Loucy (cell line): ENCODE results near the gene KLF13.

Source experiments
- H2AFZ ChIP-seq: fragments of 200-600 bp; sonication (generic); 2 replicates; pipeline ENCODE4 v1.6.0; 2016; ENCODE audit warnings: antibody characterized with exemption, mild to moderate bottlenecking, low read length, moderate library complexity
- H3F3A ChIP-seq: fragments of 200-600 bp; 2 replicates; pipeline ENCODE4 v1.6.0; 2016; ENCODE audit warnings: antibody characterized with exemption, low read depth, mild to moderate bottlenecking
- H3K27me3 ChIP-seq: fragments of 200-600 bp; sonication (generic); 2 replicates; pipeline ENCODE4 v1.6.1; 2014; ENCODE audit warnings: low read length, mild to moderate bottlenecking; ENCODE audit not compliant: insufficient read depth, poor library complexity, severe bottlenecking
- H3K36me3 ChIP-seq: fragments of 200-600 bp; sonication (generic); 2 replicates; pipeline ENCODE4 v1.6.1; 2016; ENCODE audit warnings: low read length; ENCODE audit not compliant: insufficient read depth
- H3K4me1 ChIP-seq: fragments of 200-600 bp; sonication (generic); 2 replicates; pipeline ENCODE4 v1.5.1; 2014; ENCODE audit warnings: low read length, mild to moderate bottlenecking; ENCODE audit not compliant: insufficient read depth, poor library complexity, severe bottlenecking
- H3K4me2 ChIP-seq: fragments of 200-600 bp; sonication (generic); 2 replicates; pipeline ENCODE4 v1.6.0; 2014; ENCODE audit warnings: antibody characterized with exemption, low read length, low read depth, mild to moderate bottlenecking; ENCODE audit not compliant: poor library complexity, severe bottlenecking
- H3K4me3 ChIP-seq: fragments of 200-600 bp; sonication (generic); 2 replicates; pipeline ENCODE4 v1.5.1; 2014; ENCODE audit warnings: low read length, mild to moderate bottlenecking, mixed read lengths; ENCODE audit not compliant: poor library complexity, severe bottlenecking
- H3K79me2 ChIP-seq: fragments of 200-600 bp; sonication (generic); 2 replicates; pipeline ENCODE4 v1.6.1; 2014; ENCODE audit warnings: low read length; ENCODE audit not compliant: insufficient read depth
- H3K9ac ChIP-seq: fragments of 200-600 bp; sonication (generic); 2 replicates; pipeline ENCODE4 v1.6.0; 2014; ENCODE audit warnings: mild to moderate bottlenecking, low read depth, low read length, moderate library complexity; ENCODE audit not compliant: poor library complexity, severe bottlenecking
- H3K9me2 ChIP-seq: fragments of 200-600 bp; sonication (generic); replicated peaks from 2 replicates; pipeline ENCODE4 v1.6.1; 2016; ENCODE audit warnings: low read depth, low read length, mixed read lengths
- H3K9me3 ChIP-seq: fragments of 200-600 bp; sonication (generic); 2 replicates; pipeline ENCODE4 v1.6.1; 2014; ENCODE audit warnings: mild to moderate bottlenecking, antibody characterized with exemption, low read length, low read depth; ENCODE audit not compliant: insufficient read depth
- H4K20me1 ChIP-seq: fragments of 200-600 bp; sonication (generic); 2 replicates; pipeline ENCODE4 v1.6.0; 2014; ENCODE audit warnings: antibody characterized with exemption, low read length, mild to moderate bottlenecking; ENCODE audit not compliant: insufficient read depth, poor library complexity, severe bottlenecking
- EZH2phosphoT487 ChIP-seq: fragments of 200-600 bp; IDR thresholded peaks from 2 replicates; pipeline ENCODE4 v1.6.1; 2018; ENCODE audit warnings: antibody characterized with exemption, mild to moderate bottlenecking, moderate library complexity, borderline replicate concordance
- TF ChIP-seq, protein P1 (sequence below): fragments of 200-600 bp; sonication (generic); conservative IDR thresholded peaks from 2 replicates; pipeline ENCODE4 v1.5.1; 2014; ENCODE audit warnings: mild to moderate bottlenecking, antibody characterized with exemption, low read length

KLF13 gene

GRCh38 chr15:31338879-31339557 lies 12.4 kb downstream of the KLF13 start:
- no peak for TF ChIP-seq EZH2phosphoT487
- TF ChIP-seq, protein P1, sequence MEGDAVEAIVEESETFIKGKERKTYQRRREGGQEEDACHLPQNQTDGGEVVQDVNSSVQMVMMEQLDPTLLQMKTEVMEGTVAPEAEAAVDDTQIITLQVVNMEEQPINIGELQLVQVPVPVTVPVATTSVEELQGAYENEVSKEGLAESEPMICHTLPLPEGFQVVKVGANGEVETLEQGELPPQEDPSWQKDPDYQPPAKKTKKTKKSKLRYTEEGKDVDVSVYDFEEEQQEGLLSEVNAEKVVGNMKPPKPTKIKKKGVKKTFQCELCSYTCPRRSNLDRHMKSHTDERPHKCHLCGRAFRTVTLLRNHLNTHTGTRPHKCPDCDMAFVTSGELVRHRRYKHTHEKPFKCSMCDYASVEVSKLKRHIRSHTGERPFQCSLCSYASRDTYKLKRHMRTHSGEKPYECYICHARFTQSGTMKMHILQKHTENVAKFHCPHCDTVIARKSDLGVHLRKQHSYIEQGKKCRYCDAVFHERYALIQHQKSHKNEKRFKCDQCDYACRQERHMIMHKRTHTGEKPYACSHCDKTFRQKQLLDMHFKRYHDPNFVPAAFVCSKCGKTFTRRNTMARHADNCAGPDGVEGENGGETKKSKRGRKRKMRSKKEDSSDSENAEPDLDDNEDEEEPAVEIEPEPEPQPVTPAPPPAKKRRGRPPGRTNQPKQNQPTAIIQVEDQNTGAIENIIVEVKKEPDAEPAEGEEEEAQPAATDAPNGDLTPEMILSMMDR = no peak
- Histone ChIP-seq H3K4me1 (peaks cover 19% of the 10 kb centered on the region), H3K79me2 (peaks cover 99% of the 10 kb centered on the region), H3K9ac (no peak overlapping the region), H3K4me3 (no peak overlapping the region), H3K9me2 (no peaks in the 10 kb centered on the region), H3K9me3 (no peaks in the 10 kb centered on the region), H3K36me3 (peaks cover 11% of the 10 kb centered on the region; the same call in 1 of the 2 replicates), H2AFZ (no peak overlapping the region), H3K27me3 (no peaks in the 10 kb centered on the region), H4K20me1 (peaks cover 90% of the 10 kb centered on the region), H3F3A (no peaks in the 10 kb centered on the region), H3K4me2 (peak overlapping the region; percentile 39)

GRCh38 chr15:31339558-31339895 lies 12.9 kb downstream of the KLF13 start:
- peaks cover 92% of the 10 kb centered on the region for H4K20me1 ChIP-seq
- H3K4me1 ChIP-seq = peaks cover 17% of the 10 kb centered on the region
- no peaks in the 10 kb centered on the region for H3K27me3 ChIP-seq
- no peak for TF ChIP-seq EZH2phosphoT487
- TF ChIP-seq, protein P1 = no peak
- H3F3A ChIP-seq = no peaks in the 10 kb centered on the region
- H3K79me2 ChIP-seq = peaks cover 100% of the 10 kb centered on the region
- no peak overlapping the region for H2AFZ ChIP-seq
- H3K4me2 ChIP-seq = no peak overlapping the region
- H3K9me3 ChIP-seq = no peaks in the 10 kb centered on the region
- H3K36me3 ChIP-seq = peaks cover 11% of the 10 kb centered on the region; the same call in 1 of the 2 replicates
- H3K4me3 ChIP-seq = no peak overlapping the region
- no peaks in the 10 kb centered on the region for H3K9me2 ChIP-seq
- H3K9ac ChIP-seq = no peak overlapping the region

GRCh38 chr15:31340047-31340446 lies 13.4 kb downstream of the KLF13 start:
- Histone ChIP-seq H3K9ac (no peak overlapping the region), H4K20me1 (peaks cover 92% of the 10 kb centered on the region), H3K9me3 (no peaks in the 10 kb centered on the region), H3K27me3 (no peaks in the 10 kb centered on the region), H3K4me1 (peaks cover 19% of the 10 kb centered on the region), H2AFZ (no peak overlapping the region), H3K4me2 (no peak overlapping the region), H3K9me2 (no peaks in the 10 kb centered on the region), H3K4me3 (no peak overlapping the region), H3K79me2 (peaks cover 100% of the 10 kb centered on the region), H3F3A (no peaks in the 10 kb centered on the region), H3K36me3 (peaks cover 11% of the 10 kb centered on the region; the same call in 1 of the 2 replicates)
- no peak for TF ChIP-seq EZH2phosphoT487
- TF ChIP-seq, protein P1 = no peak
